IPS-18a (cell line): Measurements from ENCODE around the gene ZBTB26.

Experiments
- H3K27ac ChIP-seq: one replicate; pipeline ENCODE4 v1.5.1; 2013; ENCODE audit warnings: low read length
- H3K27me3 ChIP-seq: one replicate; pipeline ENCODE4 v1.6.1; 2013; ENCODE audit warnings: mild to moderate bottlenecking, low read length; ENCODE audit not compliant: control insufficient read depth, insufficient read depth
- H3K36me3 ChIP-seq: one replicate; pipeline ENCODE4 v1.6.1; 2013; ENCODE audit warnings: low read depth, low read length; ENCODE audit not compliant: control insufficient read depth
- H3K4me1 ChIP-seq: one replicate; pipeline ENCODE4 v1.6.1; 2013; ENCODE audit warnings: low read depth, low read length; ENCODE audit not compliant: control insufficient read depth
- H3K4me3 ChIP-seq: one replicate; pipeline ENCODE4 v1.5.1; 2013; ENCODE audit warnings: low read length
- H3K9ac ChIP-seq: one replicate; pipeline ENCODE4 v1.6.1; 2013; ENCODE audit warnings: mild to moderate bottlenecking, low read length, moderate library complexity
- H3K9me3 ChIP-seq: one replicate; pipeline ENCODE4 v1.6.1; 2013; ENCODE audit warnings: low read depth, low read length; ENCODE audit not compliant: control insufficient read depth

Gene ZBTB26, protein sequence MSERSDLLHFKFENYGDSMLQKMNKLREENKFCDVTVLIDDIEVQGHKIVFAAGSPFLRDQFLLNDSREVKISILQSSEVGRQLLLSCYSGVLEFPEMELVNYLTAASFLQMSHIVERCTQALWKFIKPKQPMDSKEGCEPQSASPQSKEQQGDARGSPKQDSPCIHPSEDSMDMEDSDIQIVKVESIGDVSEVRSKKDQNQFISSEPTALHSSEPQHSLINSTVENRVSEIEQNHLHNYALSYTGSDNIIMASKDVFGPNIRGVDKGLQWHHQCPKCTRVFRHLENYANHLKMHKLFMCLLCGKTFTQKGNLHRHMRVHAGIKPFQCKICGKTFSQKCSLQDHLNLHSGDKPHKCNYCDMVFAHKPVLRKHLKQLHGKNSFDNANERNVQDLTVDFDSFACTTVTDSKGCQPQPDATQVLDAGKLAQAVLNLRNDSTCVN

DNA sequence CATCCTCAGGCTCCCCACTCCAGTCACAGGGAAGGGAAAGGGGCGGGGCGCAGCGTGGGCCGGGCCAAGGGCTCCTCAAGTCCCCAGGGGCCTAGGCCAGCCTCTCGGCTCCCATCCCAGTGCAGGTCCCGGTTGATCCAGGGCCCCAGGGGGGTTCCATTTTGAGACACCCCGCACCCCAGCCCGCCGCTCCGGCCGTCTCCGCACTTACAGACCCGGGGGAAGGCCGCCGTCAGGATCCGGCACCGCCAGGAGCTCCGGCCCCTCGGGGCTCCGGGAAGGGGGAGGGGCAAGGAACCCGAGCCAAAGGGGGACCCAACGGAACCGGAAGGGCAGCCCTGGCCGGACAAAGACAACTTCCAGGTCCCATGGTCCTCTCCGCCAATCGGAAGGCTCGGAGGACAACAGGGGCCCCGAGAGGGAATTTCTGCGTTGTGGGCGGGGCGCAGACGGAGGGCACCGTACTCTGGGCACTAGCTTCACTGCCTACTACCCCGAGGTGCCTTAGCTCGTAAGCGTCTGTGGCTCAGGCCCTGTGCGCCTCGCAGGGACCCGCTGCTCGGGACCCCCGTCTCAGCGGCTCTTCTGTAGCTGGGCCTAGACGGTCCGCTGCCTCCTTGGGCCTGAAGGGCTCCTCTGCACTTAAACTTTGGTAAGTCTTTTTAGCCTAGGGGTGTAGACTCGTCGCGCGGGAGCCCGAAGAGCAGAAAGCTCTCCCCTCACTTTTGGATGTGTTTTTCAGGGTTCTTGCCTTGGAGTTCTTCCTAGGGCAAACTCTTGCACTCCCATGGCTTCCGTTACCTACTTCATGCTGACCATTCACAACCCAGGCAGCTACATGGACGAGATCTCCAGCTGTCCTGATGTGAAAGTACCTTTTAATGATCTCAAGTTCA, at the start of gene ZBTB26:
ZBTB26 (minus strand) TSS at position 287 of the 896 bp plus-strand sequence. CDS start 11,578 bp downstream, outside the sequence.
- H3K36me3 ChIP-seq, result peaks cover 10% of the 10 kb centered on the region
- H3K4me1 ChIP-seq, result peaks cover 8% of the 10 kb centered on the region
- peak within 1 kb of the TSS; percentile 52 for H3K27ac ChIP-seq
- H3K9me3 ChIP-seq, result no peaks in the 10 kb centered on the region
- peak within 1 kb of the TSS; percentile 87 for H3K9ac ChIP-seq
- no peaks in the 10 kb centered on the region for H3K27me3 ChIP-seq
- H3K4me3 ChIP-seq, result peak within 1 kb of the TSS; percentile 91

- no peaks in the 10 kb centered on the region for H3K27me3 ChIP-seq
- no peaks in the 10 kb centered on the region for H3K9me3 ChIP-seq
- H3K27ac ChIP-seq, result no peak overlapping the region
- peaks cover 7% of the 10 kb centered on the region for H3K36me3 ChIP-seq
- H3K4me1 ChIP-seq, result no peaks in the 10 kb centered on the region
- H3K9ac ChIP-seq, result no peak overlapping the region
- no peak overlapping the region for H3K4me3 ChIP-seq
Measured at GRCh38 chr9:122978601-122979000, 47.3 kb upstream of the ZBTB26 start.

GRCh38 chr9:122975196-122975595, 43.9 kb upstream of the ZBTB26 start:
- Histone ChIP-seq H3K4me3 (no peak overlapping the region), H3K36me3 (peaks cover 20% of the 10 kb centered on the region), H3K4me1 (no peaks in the 10 kb centered on the region), H3K27ac (no peak overlapping the region), H3K27me3 (no peaks in the 10 kb centered on the region), H3K9me3 (no peaks in the 10 kb centered on the region), H3K9ac (no peak overlapping the region)

DNA sequence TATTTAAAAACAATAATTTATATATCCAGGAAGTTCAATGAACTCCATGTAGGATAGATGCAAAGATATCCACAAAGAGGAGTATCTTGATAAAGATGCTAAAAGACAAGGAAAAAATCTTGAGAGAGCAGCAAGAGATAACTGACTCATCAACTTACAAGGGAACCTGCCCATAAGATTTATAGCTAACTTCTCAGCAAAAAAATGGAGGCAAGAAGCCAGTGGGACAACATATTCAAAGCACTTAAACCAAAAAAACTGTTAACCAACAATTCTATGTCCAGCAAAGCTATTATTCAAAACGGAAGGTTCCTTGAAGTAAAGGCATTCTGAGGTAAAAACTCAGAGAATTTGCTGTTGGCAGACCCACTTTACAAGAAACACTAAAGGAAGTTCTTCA, 29.8 kb upstream of the ZBTB26 start:
- Histone ChIP-seq H3K9me3 (no peaks in the 10 kb centered on the region), H3K4me3 (no peak overlapping the region), H3K27me3 (no peaks in the 10 kb centered on the region), H3K36me3 (peaks cover 22% of the 10 kb centered on the region), H3K4me1 (no peaks in the 10 kb centered on the region), H3K9ac (no peak overlapping the region), H3K27ac (no peak overlapping the region)

DNA sequence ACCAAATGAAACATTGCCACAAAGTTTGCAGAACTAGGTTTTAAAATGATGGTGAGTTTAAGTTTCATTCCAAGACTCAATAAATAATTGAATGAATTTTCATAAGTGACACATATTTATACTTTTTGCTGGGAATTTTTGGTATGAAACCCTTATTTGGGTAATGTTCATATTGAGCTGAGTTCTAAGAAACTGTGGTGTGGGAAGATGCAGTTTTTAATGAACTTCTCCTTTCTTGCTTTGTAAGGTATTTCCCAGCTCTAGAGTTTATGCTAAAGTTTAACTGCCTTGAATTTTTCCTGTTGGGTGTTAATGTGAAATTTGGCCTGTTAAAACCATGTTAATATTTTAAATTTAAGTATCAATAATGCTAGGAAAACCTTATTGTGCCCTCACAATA, 24.6 kb upstream of the ZBTB26 start:
- no peak overlapping the region for H3K27ac ChIP-seq
- H3K4me3 ChIP-seq, result no peak overlapping the region
- no peaks in the 10 kb centered on the region for H3K27me3 ChIP-seq
- H3K36me3 ChIP-seq, result peaks cover 14% of the 10 kb centered on the region
- H3K9me3 ChIP-seq, result no peaks in the 10 kb centered on the region
- H3K9ac ChIP-seq, result no peak overlapping the region
- peaks cover 3% of the 10 kb centered on the region for H3K4me1 ChIP-seq

DNA sequence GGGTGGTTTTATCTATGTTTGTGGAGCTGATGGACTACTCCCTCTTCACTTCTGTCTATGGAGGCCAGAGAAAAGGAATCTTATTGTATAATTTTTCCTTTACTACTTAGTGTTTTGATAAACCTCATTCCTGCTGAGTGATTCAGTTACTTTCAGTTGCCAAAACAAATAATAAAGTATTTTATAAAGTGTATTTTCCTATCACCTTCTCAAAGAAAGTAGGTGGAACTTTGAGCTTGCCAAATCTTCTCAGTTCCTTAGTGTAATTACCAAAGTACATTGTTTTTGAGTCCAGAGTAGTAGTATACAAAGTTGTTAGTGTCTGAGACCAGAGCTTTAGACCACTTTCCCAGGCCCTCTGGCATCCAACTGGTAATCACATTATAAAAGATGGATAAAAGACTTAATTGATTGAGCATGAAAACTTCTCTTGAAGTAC, 23.0 kb upstream of the ZBTB26 start:
- Histone ChIP-seq H3K9ac (no peak overlapping the region), H3K27me3 (no peaks in the 10 kb centered on the region), H3K36me3 (peaks cover under 1% of the 10 kb centered on the region), H3K9me3 (no peaks in the 10 kb centered on the region), H3K27ac (no peak overlapping the region), H3K4me1 (peaks cover 17% of the 10 kb centered on the region), H3K4me3 (no peak overlapping the region)

DNA sequence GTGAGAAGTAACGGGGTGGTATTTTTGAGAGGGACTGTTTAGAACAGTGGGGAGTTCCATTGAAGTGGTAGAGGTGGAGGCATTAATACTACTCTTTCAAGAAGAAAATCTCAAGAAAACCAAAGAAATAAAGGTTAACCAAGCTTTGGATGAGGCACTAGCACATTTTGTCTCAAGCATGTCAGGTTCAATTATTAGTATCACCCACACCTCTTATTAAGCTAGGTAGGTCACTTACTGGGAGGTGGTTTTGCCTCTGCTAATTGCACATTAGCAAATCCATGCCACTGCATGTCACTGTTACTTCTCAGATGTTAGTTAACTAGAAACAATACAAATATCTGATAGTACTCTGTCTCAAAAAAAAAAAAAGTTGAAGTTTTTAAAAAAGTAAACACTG, 19.7 kb upstream of the ZBTB26 start:
- H3K4me3 ChIP-seq, result no peak overlapping the region
- no peak overlapping the region for H3K9ac ChIP-seq
- H3K9me3 ChIP-seq, result no peaks in the 10 kb centered on the region
- no peak overlapping the region for H3K27ac ChIP-seq
- no peaks in the 10 kb centered on the region for H3K27me3 ChIP-seq
- H3K36me3 ChIP-seq, result no peaks in the 10 kb centered on the region
- peaks cover 27% of the 10 kb centered on the region for H3K4me1 ChIP-seq

DNA sequence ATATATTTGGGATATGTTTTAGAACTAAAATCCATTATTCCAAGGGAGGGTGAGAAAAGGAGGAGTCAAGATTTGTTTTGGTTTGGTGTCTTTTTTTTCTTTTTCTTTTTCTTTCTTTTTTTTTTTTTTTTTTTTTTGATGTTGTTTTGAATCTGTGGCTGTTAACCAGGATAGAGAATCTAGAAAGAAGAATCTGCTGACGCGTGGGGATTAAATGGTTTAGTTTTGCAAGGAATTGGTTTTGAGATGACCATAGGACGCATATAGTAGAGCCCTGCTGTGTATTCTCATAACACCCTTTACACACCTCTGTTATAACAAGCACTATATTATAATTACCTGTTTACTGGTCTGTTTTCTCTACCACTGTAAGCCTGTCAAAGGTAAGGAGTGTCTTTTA, 19.0 kb upstream of the ZBTB26 start:
- H3K27me3 ChIP-seq, result no peaks in the 10 kb centered on the region
- no peak overlapping the region for H3K9ac ChIP-seq
- H3K27ac ChIP-seq, result no peak overlapping the region
- H3K4me1 ChIP-seq, result peaks cover 31% of the 10 kb centered on the region
- H3K4me3 ChIP-seq, result peak overlapping the region; percentile 33
- no peaks in the 10 kb centered on the region for H3K9me3 ChIP-seq
- H3K36me3 ChIP-seq, result no peaks in the 10 kb centered on the region

DNA sequence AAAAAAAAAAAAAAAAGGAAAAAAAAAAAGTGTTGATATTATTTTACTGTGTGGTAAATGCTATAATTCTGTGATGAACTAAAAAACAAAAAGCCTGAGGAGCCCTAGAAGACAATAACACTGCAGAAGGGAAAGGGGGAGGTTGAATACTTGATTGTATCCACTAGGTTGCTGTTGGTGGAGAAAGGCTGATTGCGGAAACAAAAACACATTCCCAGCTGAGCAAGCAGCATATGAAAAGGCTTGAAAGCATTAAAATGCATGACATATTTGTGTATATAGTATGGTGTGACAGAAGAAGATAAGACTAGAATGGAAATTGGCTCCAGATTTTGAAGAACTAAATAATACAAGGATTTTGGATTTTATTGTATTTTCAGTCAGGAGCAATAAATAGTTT, 18.4 kb upstream of the ZBTB26 start:
- peaks cover 32% of the 10 kb centered on the region for H3K4me1 ChIP-seq
- no peaks in the 10 kb centered on the region for H3K9me3 ChIP-seq
- peak overlapping the region; percentile 33 for H3K4me3 ChIP-seq
- no peak overlapping the region for H3K27ac ChIP-seq
- H3K9ac ChIP-seq, result no peak overlapping the region
- no peaks in the 10 kb centered on the region for H3K36me3 ChIP-seq
- no peaks in the 10 kb centered on the region for H3K27me3 ChIP-seq

DNA sequence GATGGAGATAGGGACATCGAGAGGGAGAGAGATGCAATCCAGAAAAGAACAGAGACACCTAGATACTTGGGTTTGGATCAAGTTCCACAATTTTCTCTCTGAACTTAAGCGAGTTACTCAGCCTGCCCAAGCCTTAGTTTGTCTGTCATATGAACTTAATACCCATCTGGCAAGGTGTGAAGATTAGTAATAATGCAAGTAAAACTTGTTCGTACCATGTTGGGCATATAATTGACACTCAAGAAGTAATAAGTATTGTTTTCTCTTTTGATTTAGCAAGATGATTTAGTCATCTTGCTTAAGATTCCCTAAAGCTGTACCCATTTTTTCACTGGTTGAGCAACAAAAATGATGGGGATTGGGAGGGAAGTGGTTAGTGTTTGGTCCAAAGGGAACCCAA, 17.0 kb upstream of the ZBTB26 start:
- Histone ChIP-seq H3K9me3 (no peaks in the 10 kb centered on the region), H3K36me3 (no peaks in the 10 kb centered on the region), H3K4me1 (peaks cover 32% of the 10 kb centered on the region), H3K9ac (no peak overlapping the region), H3K27ac (no peak overlapping the region), H3K4me3 (no peak overlapping the region), H3K27me3 (no peaks in the 10 kb centered on the region)

DNA sequence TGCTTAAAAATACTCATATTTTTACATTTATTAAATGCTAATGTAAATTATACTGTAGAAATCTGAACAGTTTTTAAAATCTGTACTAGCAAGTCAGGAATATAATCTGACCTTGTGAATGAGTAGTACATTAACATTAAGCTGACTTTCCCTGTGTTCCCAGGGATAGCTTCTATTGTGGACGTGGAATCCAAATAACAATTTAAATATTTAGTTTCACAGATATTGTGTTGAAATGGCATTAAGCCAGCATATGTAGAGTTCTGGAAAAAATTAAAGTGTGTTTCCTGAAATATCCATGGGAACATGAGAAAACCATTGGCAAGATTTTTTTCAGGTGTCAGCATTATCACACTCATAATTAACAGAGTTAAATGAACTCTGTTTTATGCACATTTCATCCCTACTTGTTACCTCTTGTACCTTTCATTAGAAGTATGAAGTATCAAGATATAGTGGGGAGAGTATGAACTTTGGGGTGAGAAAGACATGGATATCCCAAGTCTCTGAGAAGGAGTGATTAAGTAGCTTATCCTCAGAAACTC, 15.2 kb upstream of the ZBTB26 start:
- no peaks in the 10 kb centered on the region for H3K27me3 ChIP-seq
- H3K9ac ChIP-seq, result no peak overlapping the region
- H3K4me1 ChIP-seq, result peaks cover 32% of the 10 kb centered on the region
- no peak overlapping the region for H3K27ac ChIP-seq
- no peaks in the 10 kb centered on the region for H3K36me3 ChIP-seq
- no peak overlapping the region for H3K4me3 ChIP-seq
- H3K9me3 ChIP-seq, result no peaks in the 10 kb centered on the region
